Measurements from ENCODE around the gene VPS13D.

The VPS13D gene

DNA sequence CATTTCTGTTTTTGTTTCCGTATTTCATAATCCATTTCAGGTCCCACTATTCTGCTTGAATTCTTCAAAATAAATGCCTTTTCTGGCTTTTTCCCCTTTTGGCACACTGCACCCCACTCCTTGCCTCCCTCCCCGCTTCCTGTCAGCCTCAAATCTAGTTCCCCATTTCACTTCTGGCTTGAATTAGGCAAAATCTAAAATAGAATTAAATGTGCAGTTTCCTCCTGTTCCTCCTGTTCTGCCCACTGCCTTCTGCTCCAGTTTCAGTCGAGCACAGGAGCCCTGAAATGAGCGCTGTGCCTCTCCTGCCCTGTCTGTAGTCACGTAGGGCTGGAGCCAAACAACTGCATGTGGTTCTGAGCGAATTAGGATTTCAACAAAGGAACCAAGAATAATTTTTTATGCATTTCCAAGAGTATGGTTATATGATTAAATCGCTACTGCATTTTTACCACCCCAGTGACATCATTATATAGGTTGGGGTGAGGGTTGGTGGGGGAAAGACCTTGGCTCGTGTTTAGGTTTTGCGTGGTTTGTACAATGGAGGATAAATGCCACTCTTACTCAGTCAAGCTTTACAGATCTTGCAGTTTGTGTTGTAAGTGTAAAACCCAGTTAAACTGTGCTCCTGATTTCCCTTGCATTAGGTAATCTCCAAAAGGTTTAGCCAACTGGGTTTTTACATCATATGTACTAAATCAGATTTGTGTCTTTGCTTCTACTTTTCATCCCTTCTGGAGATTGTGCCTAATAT, 114.9 kb downstream of the VPS13D start:
- H3K4me1 ChIP-seq (ENCODE audit: control insufficient read depth, insufficient read depth, low read length, unreplicated experiment): no peaks in the 10 kb centered on the region
- H3K36me3 ChIP-seq (ENCODE audit: insufficient read depth, low read length): peaks cover 55% of the 10 kb centered on the region
- no peak overlapping the region for H2AFZ ChIP-seq (ENCODE audit: low read length, unreplicated experiment)
- H3K27me3 ChIP-seq (ENCODE audit: insufficient read depth, low read length): no peaks in the 10 kb centered on the region
- H3K79me2 ChIP-seq (ENCODE audit: control insufficient read depth, insufficient read depth, low read length, unreplicated experiment): no peaks in the 10 kb centered on the region
- no peak overlapping the region for H3K4me3 ChIP-seq (ENCODE audit: low read depth, low read length)
- H3K27ac ChIP-seq (ENCODE audit: low read depth, low read length): no peak overlapping the region

DNA sequence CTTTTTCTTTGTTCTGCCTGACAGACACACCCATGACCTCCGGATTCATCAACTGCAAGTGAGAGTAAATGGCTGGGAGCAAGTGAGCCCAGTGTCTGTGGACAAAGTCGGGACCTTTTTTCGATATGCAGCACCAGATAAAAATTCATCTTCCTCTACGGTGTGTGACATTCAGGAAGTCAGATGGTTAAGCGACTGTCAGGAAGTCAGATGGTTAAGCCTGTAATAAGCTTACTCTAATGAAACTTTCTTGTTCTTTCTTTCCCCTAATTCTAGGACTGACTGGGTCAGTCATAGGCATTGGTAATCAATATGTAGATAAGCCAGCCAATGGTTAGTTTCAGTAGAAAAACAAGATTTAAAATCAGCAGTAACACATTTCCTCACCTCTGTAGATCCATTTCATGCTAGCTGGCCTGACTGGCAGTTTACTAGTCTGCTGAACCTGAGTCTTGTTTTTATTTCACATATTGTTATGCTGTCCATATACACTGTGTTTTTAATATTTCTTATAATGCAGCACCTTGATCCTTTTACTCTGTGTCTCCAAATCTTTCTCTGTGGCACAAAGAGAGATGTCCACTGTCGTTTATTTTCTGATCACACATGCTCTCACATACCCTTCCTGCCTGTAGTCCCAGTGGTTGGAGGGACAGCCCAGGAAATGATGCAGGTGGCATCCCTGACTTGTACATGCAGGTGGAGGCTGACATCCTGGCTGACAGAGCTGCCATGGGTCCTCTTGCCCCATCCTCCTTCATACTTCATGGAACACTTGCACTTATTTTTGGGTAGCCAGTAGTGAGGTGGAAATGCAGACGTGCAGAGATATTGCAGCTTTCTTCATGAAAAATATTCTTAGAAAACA, 115.8 kb downstream of the VPS13D start:
- Histone ChIP-seq H3K4me3 (ENCODE audit: low read depth, low read length) (no peak overlapping the region), H3K4me1 (ENCODE audit: control insufficient read depth, insufficient read depth, low read length, unreplicated experiment) (no peaks in the 10 kb centered on the region), H2AFZ (ENCODE audit: low read length, unreplicated experiment) (no peak overlapping the region), H3K27me3 (ENCODE audit: insufficient read depth, low read length) (no peaks in the 10 kb centered on the region), H3K79me2 (ENCODE audit: control insufficient read depth, insufficient read depth, low read length, unreplicated experiment) (no peaks in the 10 kb centered on the region), H3K36me3 (ENCODE audit: insufficient read depth, low read length) (peaks cover 63% of the 10 kb centered on the region), H3K27ac (ENCODE audit: low read depth, low read length) (no peak overlapping the region)

DNA sequence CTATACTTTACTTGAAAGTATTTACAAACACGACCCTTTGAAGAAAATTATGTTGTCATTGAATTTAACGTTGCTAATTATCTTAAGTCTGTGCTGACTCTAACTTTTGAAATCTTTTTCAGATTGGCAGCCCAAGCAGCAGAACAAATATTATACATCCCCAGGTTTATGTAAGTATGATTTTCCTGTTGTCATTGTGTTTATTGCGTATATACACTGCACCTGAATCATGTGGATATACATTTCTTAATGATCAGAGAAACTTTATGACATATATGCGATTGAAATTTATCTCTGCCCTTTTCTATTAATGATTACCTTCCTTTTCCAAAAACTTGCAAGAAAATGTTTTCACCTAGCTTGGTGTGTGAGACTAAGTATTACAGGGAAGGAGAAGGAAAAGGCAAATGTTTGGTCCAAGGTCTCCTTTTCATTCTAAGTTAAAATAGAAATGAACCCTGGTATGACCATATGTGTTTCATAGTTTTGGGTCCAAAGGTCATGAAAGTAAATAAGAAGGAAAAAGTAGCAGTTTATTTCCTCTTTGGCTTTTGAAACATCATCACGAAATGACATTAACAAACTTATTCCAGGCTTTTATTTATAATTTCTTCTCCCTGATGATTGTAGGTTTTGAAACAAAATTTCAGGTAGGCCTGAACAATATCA, 116.8 kb downstream of the VPS13D start:
- Histone ChIP-seq H3K4me1 (ENCODE audit: control insufficient read depth, insufficient read depth, low read length, unreplicated experiment) (no peaks in the 10 kb centered on the region), H3K27me3 (ENCODE audit: insufficient read depth, low read length) (no peaks in the 10 kb centered on the region), H3K36me3 (ENCODE audit: insufficient read depth, low read length) (peaks cover 68% of the 10 kb centered on the region), H3K4me3 (ENCODE audit: low read depth, low read length) (no peak overlapping the region), H2AFZ (ENCODE audit: low read length, unreplicated experiment) (no peak overlapping the region), H3K27ac (ENCODE audit: low read depth, low read length) (no peak overlapping the region), H3K79me2 (ENCODE audit: control insufficient read depth, insufficient read depth, low read length, unreplicated experiment) (no peaks in the 10 kb centered on the region)

DNA sequence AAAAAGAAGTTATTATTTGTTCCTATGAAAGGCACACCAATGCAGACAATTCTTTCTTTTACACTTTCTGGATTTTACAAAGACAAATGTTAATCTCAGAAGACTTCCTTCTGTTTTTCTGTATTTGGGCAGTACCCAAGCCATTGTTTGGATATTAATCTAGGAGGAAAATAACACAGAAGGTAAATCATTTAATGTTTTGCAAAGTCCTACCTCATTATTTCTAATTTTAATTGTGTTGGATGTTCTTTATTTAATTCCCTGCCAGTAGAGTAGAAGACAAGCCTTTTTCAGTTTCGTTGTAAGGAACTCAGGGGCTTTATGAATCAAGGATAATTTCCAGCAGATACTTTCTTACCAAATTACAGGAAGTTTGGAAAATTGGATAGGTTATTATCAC, 118.3 kb downstream of the VPS13D start:
- H3K36me3 ChIP-seq (ENCODE audit: insufficient read depth, low read length): peaks cover 61% of the 10 kb centered on the region
- no peaks in the 10 kb centered on the region for H3K27me3 ChIP-seq (ENCODE audit: insufficient read depth, low read length)
- no peak overlapping the region for H3K27ac ChIP-seq (ENCODE audit: low read depth, low read length)
- no peaks in the 10 kb centered on the region for H3K79me2 ChIP-seq (ENCODE audit: control insufficient read depth, insufficient read depth, low read length, unreplicated experiment)
- no peak overlapping the region for H2AFZ ChIP-seq (ENCODE audit: low read length, unreplicated experiment)
- H3K4me3 ChIP-seq (ENCODE audit: low read depth, low read length): no peak overlapping the region
- no peaks in the 10 kb centered on the region for H3K4me1 ChIP-seq (ENCODE audit: control insufficient read depth, insufficient read depth, low read length, unreplicated experiment)

DNA sequence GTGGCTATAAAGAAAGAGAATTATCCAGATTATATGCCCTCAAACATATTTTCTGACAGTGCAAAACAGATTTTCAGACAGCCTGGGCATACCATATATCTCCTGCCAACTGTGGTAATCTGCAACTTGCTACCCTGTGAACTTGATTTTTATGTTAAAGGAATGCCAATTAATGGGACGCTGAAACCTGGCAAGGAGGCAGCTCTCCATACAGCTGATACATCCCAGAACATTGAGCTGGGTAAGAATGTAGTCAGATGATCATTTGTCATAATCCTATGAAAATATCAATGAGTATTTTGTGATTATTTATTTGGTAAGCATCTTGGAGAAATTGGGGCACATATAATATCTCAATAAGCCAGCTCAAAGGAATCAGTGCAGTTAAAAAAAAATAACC, 124.2 kb downstream of the VPS13D start:
- H2AFZ ChIP-seq (ENCODE audit: low read length, unreplicated experiment): no peak overlapping the region
- H3K79me2 ChIP-seq (ENCODE audit: control insufficient read depth, insufficient read depth, low read length, unreplicated experiment): no peaks in the 10 kb centered on the region
- H3K4me1 ChIP-seq (ENCODE audit: control insufficient read depth, insufficient read depth, low read length, unreplicated experiment): no peaks in the 10 kb centered on the region
- no peak overlapping the region for H3K27ac ChIP-seq (ENCODE audit: low read depth, low read length)
- no peaks in the 10 kb centered on the region for H3K27me3 ChIP-seq (ENCODE audit: insufficient read depth, low read length)
- peaks cover 47% of the 10 kb centered on the region for H3K36me3 ChIP-seq (ENCODE audit: insufficient read depth, low read length)
- no peak overlapping the region for H3K4me3 ChIP-seq (ENCODE audit: low read depth, low read length)

DNA sequence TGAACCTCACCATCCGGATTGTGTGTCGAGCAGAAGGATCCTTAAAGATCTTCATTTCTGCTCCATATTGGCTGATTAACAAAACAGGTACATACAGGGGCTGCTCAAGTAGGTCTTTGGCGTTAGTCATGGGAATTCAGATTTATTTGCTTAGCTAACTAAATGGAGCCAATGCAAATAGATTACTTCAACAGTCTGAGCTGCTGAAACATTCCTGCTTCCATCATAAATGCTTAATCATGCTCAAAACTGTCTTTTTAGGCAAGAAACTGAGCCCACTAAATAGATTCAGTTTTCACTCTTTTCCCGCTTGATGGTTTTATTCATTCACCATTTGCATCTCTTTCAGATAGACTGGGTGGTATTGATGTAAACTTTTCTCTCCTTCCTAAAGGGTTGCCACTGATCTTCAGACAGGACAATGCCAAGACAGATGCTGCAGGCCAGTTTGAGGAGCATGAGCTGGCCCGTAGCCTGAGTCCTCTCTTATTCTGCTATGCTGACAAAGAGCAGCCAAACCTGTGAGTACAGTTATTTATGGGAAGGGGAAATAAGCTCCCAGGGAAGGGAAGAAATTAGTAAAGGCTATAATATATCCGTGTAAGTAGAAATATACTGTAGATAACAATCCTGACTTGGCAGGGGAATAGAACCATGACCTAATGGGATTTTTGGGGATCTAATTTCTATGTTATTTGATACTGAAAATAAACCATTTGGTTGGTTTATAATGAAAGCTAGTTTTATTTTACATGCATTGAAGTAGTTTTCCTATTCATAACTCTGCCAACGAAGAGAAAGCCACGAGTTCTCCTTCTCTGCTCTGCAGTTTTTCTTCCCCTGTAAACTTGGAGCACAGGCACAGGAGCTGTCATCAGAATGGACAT, 126.4 kb downstream of the VPS13D start:
- Histone ChIP-seq H3K27ac (ENCODE audit: low read depth, low read length) (no peak overlapping the region), H3K27me3 (ENCODE audit: insufficient read depth, low read length) (no peaks in the 10 kb centered on the region), H3K36me3 (ENCODE audit: insufficient read depth, low read length) (peaks cover 26% of the 10 kb centered on the region), H3K4me3 (ENCODE audit: low read depth, low read length) (no peak overlapping the region), H2AFZ (ENCODE audit: low read length, unreplicated experiment) (no peak overlapping the region), H3K79me2 (ENCODE audit: control insufficient read depth, insufficient read depth, low read length, unreplicated experiment) (no peaks in the 10 kb centered on the region), H3K4me1 (ENCODE audit: control insufficient read depth, insufficient read depth, low read length, unreplicated experiment) (no peaks in the 10 kb centered on the region)

DNA sequence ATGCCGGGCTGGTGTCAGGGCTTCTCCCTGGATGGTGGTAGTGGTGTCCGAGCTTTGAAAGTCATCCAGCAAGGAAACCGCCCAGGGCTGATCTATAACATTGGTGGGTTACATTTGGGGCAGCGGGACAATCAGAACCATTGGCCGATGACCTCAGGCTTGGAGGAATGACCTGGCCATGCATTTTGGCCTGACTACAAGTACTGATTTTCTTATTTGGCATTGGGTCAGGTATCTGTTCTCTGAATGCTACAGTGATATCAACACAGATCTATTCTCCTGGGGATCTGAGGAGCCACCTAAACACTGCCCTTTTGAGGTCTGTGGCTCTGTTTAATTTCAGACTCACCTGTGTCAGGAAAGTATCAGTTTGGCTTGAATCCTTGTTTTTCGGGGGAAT, 128.7 kb downstream of the VPS13D start:
- Histone ChIP-seq H3K36me3 (ENCODE audit: insufficient read depth, low read length) (peaks cover 26% of the 10 kb centered on the region), H3K4me1 (ENCODE audit: control insufficient read depth, insufficient read depth, low read length, unreplicated experiment) (no peaks in the 10 kb centered on the region), H2AFZ (ENCODE audit: low read length, unreplicated experiment) (no peak overlapping the region), H3K79me2 (ENCODE audit: control insufficient read depth, insufficient read depth, low read length, unreplicated experiment) (no peaks in the 10 kb centered on the region), H3K27ac (ENCODE audit: low read depth, low read length) (no peak overlapping the region), H3K27me3 (ENCODE audit: insufficient read depth, low read length) (no peaks in the 10 kb centered on the region), H3K4me3 (ENCODE audit: low read depth, low read length) (no peak overlapping the region)

DNA sequence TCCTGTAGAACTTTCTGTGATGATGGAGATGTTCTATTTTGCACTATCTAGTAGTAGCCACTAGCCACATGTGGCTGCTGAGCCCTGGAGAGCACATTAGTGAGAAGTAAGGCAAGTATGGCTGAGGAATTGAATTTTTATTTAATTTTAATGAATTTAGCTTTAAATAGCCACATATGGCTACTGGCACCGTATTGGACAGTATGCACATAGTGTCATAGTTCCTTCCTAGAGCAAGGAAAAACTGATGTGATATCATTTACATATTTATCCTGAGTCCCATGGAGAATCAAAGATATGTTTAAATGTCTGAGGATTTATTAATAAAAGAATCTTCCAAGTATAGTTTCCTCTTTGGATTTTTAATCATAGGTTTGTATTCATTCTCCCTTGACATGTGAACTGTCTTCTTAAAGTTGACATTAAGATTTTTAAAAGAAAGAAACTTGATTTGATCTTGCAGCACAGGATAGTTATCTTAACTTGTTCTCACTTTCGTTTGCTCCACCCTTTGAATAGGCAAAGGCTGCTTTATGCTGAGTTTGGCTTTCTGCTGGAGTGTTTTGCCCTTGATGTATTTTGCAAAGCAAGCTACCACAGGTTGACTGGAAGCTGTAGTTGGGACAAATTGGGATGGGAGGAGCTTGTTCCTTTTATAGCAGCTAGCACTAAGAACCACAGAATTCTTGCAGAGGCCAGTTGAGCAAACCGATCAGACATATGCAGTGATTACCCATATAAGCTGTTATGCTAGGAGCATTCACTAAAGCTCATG, 129.7 kb downstream of the VPS13D start:
- H2AFZ ChIP-seq (ENCODE audit: low read length, unreplicated experiment): no peak overlapping the region
- H3K79me2 ChIP-seq (ENCODE audit: control insufficient read depth, insufficient read depth, low read length, unreplicated experiment): no peaks in the 10 kb centered on the region
- H3K36me3 ChIP-seq (ENCODE audit: insufficient read depth, low read length): peaks cover 32% of the 10 kb centered on the region
- no peaks in the 10 kb centered on the region for H3K4me1 ChIP-seq (ENCODE audit: control insufficient read depth, insufficient read depth, low read length, unreplicated experiment)
- H3K4me3 ChIP-seq (ENCODE audit: low read depth, low read length): no peak overlapping the region
- no peaks in the 10 kb centered on the region for H3K27me3 ChIP-seq (ENCODE audit: insufficient read depth, low read length)
- no peak overlapping the region for H3K27ac ChIP-seq (ENCODE audit: low read depth, low read length)

DNA sequence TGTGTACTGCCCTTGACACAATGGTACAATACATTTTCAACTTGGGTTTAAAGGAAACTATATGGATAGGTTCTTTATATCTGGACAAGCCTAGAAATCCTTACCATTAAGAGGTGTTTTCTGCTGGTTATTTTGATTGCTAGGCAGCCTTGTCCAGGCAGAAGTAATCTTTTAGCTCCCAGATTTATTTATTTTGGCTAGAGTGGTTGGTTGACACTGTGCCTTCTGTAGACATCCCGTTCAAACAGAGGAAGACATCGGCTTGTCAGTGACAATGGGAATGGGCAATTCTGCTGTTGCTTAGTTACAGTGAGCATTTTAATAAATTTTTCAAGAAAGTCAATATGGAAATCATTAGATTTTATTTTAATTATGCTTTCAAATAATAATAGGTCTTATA, 138.8 kb downstream of the VPS13D start:
- Histone ChIP-seq H3K36me3 (ENCODE audit: insufficient read depth, low read length) (peaks cover 24% of the 10 kb centered on the region), H3K27me3 (ENCODE audit: insufficient read depth, low read length) (no peaks in the 10 kb centered on the region), H3K79me2 (ENCODE audit: control insufficient read depth, insufficient read depth, low read length, unreplicated experiment) (no peaks in the 10 kb centered on the region), H3K4me3 (ENCODE audit: low read depth, low read length) (no peak overlapping the region), H2AFZ (ENCODE audit: low read length, unreplicated experiment) (no peak overlapping the region), H3K27ac (ENCODE audit: low read depth, low read length) (no peak overlapping the region), H3K4me1 (ENCODE audit: control insufficient read depth, insufficient read depth, low read length, unreplicated experiment) (no peaks in the 10 kb centered on the region)

Data from ACC112 (cell line).